Ovary (tissue), 9 donors: ENCODE data around the gene FAM9C. TPM values are rescaled to one million over a fixed set of nuclear protein-coding genes. Genes with fewer than 3 reads are reported as not detected.

Experiments used
- DNase-seq, 5 donors: peaks; one replicate each; pipeline ENCODE4 v3.0.0-alpha.2; 2019 to 2020
- H3K27ac ChIP-seq, 2 donors: fragments of 200-600 bp; one replicate each; pipeline versions ENCODE4 v1.5.1 to v1.8.0; 2019 to 2022
- H3K27me3 ChIP-seq: fragments of 200-600 bp; one replicate; pipeline ENCODE4 v1.8.0; 2022
- H3K36me3 ChIP-seq: fragments of 200-600 bp; sonication (generic); one replicate; pipeline ENCODE4 v1.5.1; 2019
- H3K4me1 ChIP-seq: one replicate; pipeline ENCODE4 v1.8.1; 2013; ENCODE audit warnings: mild to moderate bottlenecking, moderate library complexity; ENCODE audit not compliant: insufficient read depth
- H3K4me3 ChIP-seq: fragments of 200-600 bp; sonication (generic); one replicate; pipeline ENCODE4 v1.5.1; 2017
- H3K9me3 ChIP-seq, 2 donors: fragments of 200-600 bp in 1 of 2; sonication (generic) in 1 of 2; one replicate each; pipeline versions ENCODE4 v1.5.1 to v1.8.1; 2013 to 2019; ENCODE audit warnings: mild to moderate bottlenecking in 1 of 2, moderate library complexity in 1 of 2
- EP300 ChIP-seq: sonication (generic); formaldehyde crosslinking; IDR thresholded peaks from one replicate; pipeline ENCODE4 v1.6.1; 2017; ENCODE audit warnings: antibody characterized with exemption
- POLR2A ChIP-seq: fragments of 450-650 bp; IDR thresholded peaks from one replicate; pipeline ENCODE4 v1.6.1; 2017; ENCODE audit warnings: antibody characterized with exemption, mild to moderate bottlenecking, moderate library complexity
- WGBS, 3 donors: extraction: QIAGEN DNeasy Blood & Tissue Kit in 1 of 3; methylation state at CpG; one replicate each; pipeline versions ENCODE4 v1.1.5 to v1.1.7; 2013 to 2017; 5-methylcytosine and 5-hydroxymethylcytosine counted together
- intact Hi-C, 4 donors: fragments of 100-400 bp; cut with DNase I; formaldehyde crosslinking; loops; one replicate each; pipeline versions ENCODE4 v1.11.0 to v1.15.1; 2022 to 2023
- polyA plus RNA-seq, 2 donors: library from polyadenylated mRNA; stranded (reverse); fragments of 200-250 nt in 1 of 2; fragments of 350-450 nt in 1 of 2; fragmentation: Illumina TruSeq in 1 of 2; extraction: RNeasy Lipid Tissue Mini Kit (QIAGEN cat#74804) in 1 of 2; gene quantifications; one replicate each; pipeline ENCODE4 v1.2.3, GENCODE V29; 2013 to 2014
- total RNA-seq, 7 donors: library from RNA; depleted of rRNA in 2 of 7; stranded (reverse); fragments of >200 nt in 2 of 7; fragmentation: NEBNext Ultra II Directional in 3 of 7; extraction: Animal tissue kit (Norgen Biotek cat#: 25700) in 3 of 7; gene quantifications; one replicate each; pipeline versions ENCODE4 v1.1.0 to v1.2.4, GENCODE V29; 2016 to 2023
- TF ChIP-seq, protein P1 (sequence below), 3 donors: fragments of 450-650 bp in 2 of 3; fragments of 200-600 bp in 1 of 3; IDR thresholded peaks; one replicate each; pipeline versions ENCODE4 v1.5.1 to v1.8.0; 2016 to 2022; ENCODE audit warnings: antibody characterized with exemption in 3 of 3, mild to moderate bottlenecking in 1 of 3
- donor health status: DM: no; HTN: no; CAD: no; lungs with moderate emphysema.
- donor health status: DM: no; HTN: no; CAD: no.
- donor health status: Bipolar disorder and iron deficiency.
- donor health status: DM: yes; HTN: yes; CAD: no.
- donor health status: DM: no; HTN: no; CAD: no.
- donor health status: DM: yes; HTN: yes; CAD: no.

Gene FAM9C
- total and polyA plus RNA-seq, 9 donors: 0.10 to 1.6 (median 0.87) TPM; not detected in 4

DNA sequence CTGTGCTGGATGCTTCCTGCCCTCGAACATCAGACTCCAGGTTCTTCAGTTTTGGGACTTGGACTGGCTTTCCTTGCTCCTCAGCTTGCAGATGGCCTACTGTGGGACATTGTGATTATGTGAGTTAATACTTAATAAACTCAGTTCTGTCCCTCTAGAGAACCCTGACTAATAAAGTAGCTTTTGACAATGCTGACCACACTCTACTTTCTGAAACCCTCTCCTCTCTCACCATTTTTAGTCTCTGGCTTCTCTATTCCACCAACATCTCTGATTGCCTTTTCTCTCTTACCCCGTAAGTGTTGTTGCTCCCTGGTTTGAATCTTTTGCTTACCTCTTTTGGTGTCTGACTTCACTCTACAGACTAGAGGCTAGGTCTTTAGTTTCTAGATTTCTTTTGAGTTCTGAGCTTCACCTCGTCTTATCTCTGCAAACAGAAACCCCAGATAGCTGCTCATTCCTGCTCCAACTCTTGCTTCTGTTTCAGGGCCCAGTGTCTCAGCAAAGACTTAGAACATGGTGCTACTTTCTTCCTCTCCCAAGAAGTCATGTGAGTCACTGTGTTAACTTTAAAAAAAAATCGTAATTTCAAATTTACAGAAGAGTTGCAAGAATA lies 58.1 kb downstream of the FAM9C start:
- Histone ChIP-seq H3K36me3 (no peaks in the 10 kb centered on the region), H3K4me3 (no peak overlapping the region), H3K27me3 (no peaks in the 10 kb centered on the region), H3K27ac (no peak overlapping the region), H3K9me3 (no peaks in the 10 kb centered on the region), H3K4me1 (no peaks in the 10 kb centered on the region)
- intact Hi-C loops: no loop called here
- WGBS, 3 donors: 65 to 71% (median 68%) methylated on average over 4 of the region's 4 CpGs
- no peak for DNase-seq
- TF ChIP-seq EP300 (no peak), POLR2A (no peak)
- TF ChIP-seq, protein P1, sequence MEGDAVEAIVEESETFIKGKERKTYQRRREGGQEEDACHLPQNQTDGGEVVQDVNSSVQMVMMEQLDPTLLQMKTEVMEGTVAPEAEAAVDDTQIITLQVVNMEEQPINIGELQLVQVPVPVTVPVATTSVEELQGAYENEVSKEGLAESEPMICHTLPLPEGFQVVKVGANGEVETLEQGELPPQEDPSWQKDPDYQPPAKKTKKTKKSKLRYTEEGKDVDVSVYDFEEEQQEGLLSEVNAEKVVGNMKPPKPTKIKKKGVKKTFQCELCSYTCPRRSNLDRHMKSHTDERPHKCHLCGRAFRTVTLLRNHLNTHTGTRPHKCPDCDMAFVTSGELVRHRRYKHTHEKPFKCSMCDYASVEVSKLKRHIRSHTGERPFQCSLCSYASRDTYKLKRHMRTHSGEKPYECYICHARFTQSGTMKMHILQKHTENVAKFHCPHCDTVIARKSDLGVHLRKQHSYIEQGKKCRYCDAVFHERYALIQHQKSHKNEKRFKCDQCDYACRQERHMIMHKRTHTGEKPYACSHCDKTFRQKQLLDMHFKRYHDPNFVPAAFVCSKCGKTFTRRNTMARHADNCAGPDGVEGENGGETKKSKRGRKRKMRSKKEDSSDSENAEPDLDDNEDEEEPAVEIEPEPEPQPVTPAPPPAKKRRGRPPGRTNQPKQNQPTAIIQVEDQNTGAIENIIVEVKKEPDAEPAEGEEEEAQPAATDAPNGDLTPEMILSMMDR (IDR thresholded peaks at IDR 0.05): no peak

Other genes with a start within 250 kb of the FAM9C start
- gene TLR7, start 177.5 kb downstream of the FAM9C start, total RNA-seq: 1 to 10 TPM in 2 of 7 donors, under 1 TPM in 5; 0.24 to 1.3 (median 0.57) TPM
- 1 to 10 TPM in 1 of 2 donors, under 1 TPM in 1; 0.22 to 2.7 TPM for gene TLR7, start 177.5 kb downstream of the FAM9C start, polyA plus RNA-seq
- 1 to 10 TPM in 1 of 7 donors, under 1 TPM in 6; 0.23 to 2.5 (median 0.30) TPM for gene TLR8, start 138.0 kb downstream of the FAM9C start, total RNA-seq
- gene TLR8, start 138.0 kb downstream of the FAM9C start, polyA plus RNA-seq: 1 to 10 TPM in 1 of 2 donors, under 1 TPM in 1; 0.18 to 2.1 TPM
- gene TMSB4X, start 69.5 kb downstream of the FAM9C start, total RNA-seq: 1,000 to 10,000 TPM; 1,993 to 2,559 (median 2,105) TPM
- 1,000 to 10,000 TPM; 3,725 to 5,006 TPM for gene TMSB4X, start 69.5 kb downstream of the FAM9C start, polyA plus RNA-seq